ENCODE data around the gene PNPLA3. TPM values are rescaled to one million over a fixed set of nuclear protein-coding genes. Genes with fewer than 3 reads are reported as not detected.

The PNPLA3 gene
- polyA plus RNA-seq, 4 donors = 0.83 to 1.9 (median 1.5) TPM

GRCh38 chr22:43955883-43956782 is 32.5 kb downstream of the PNPLA3 start:
- no peak for DNase-seq (ENCODE audit: low read depth in 4 of 4, low spot score in 3 of 4)

GRCh38 chr22:43956805-43957463 is 33.3 kb downstream of the PNPLA3 start:
- DNase-seq (ENCODE audit: low read depth in 4 of 4, low spot score in 3 of 4) = no peak

- no peak for DNase-seq (ENCODE audit: low read depth in 4 of 4, low spot score in 3 of 4)
Observed at GRCh38 chr22:43957871-43958270, 34.3 kb downstream of the PNPLA3 start.

GRCh38 chr22:43964314-43964857 is 40.8 kb downstream of the PNPLA3 start:
- DNase-seq (ENCODE audit: low read depth in 4 of 4, low spot score in 3 of 4) = no peak

- DNase-seq (ENCODE audit: low read depth in 4 of 4, low spot score in 3 of 4) = no peak
Observed at GRCh38 chr22:43967069-43967468, 43.5 kb downstream of the PNPLA3 start.

GRCh38 chr22:43968614-43969013 is 45.0 kb downstream of the PNPLA3 start:
- DNase-seq (ENCODE audit: low read depth in 4 of 4, low spot score in 3 of 4) = no peak

- DNase-seq (ENCODE audit: low read depth in 4 of 4, low spot score in 3 of 4) = no peak
Observed at GRCh38 chr22:43969021-43969878, 45.6 kb downstream of the PNPLA3 start.

GRCh38 chr22:43969989-43970755 is 46.6 kb downstream of the PNPLA3 start:
- no peak for DNase-seq (ENCODE audit: low read depth in 4 of 4, low spot score in 3 of 4)

GRCh38 chr22:43971112-43971511 is 47.5 kb downstream of the PNPLA3 start:
- DNase-seq (ENCODE audit: low read depth in 4 of 4, low spot score in 3 of 4) = no peak

- DNase-seq (ENCODE audit: low read depth in 4 of 4, low spot score in 3 of 4) = no peak
Observed at GRCh38 chr22:43972931-43973462, 49.4 kb downstream of the PNPLA3 start.

GRCh38 chr22:43974028-43974545 is 50.5 kb downstream of the PNPLA3 start:
- DNase-seq (ENCODE audit: low read depth in 4 of 4, low spot score in 3 of 4) = no peak

- DNase-seq (ENCODE audit: low read depth in 4 of 4, low spot score in 3 of 4) = no peak
Observed at GRCh38 chr22:43975041-43975440, 51.4 kb downstream of the PNPLA3 start.

- DNase-seq (ENCODE audit: low read depth in 4 of 4, low spot score in 3 of 4) = no peak
Observed at GRCh38 chr22:43976861-43977795, 53.5 kb downstream of the PNPLA3 start.

- no peak for DNase-seq (ENCODE audit: low read depth in 4 of 4, low spot score in 3 of 4)
Observed at GRCh38 chr22:43978558-43978957, 55.0 kb downstream of the PNPLA3 start.

GRCh38 chr22:43980579-43980978 is 57.0 kb downstream of the PNPLA3 start:
- DNase-seq (ENCODE audit: low read depth in 4 of 4, low spot score in 3 of 4) = no peak

GRCh38 chr22:43980996-43981395 is 57.4 kb downstream of the PNPLA3 start:
- no peak for DNase-seq (ENCODE audit: low read depth in 4 of 4, low spot score in 3 of 4)

- DNase-seq (ENCODE audit: low read depth in 4 of 4, low spot score in 3 of 4) = no peak
Observed at GRCh38 chr22:43983808-43984207, 60.2 kb downstream of the PNPLA3 start.

GRCh38 chr22:43985532-43985931 is 61.9 kb downstream of the PNPLA3 start:
- no peak for DNase-seq (ENCODE audit: low read depth in 4 of 4, low spot score in 3 of 4)
